Measurements from ENCODE around the gene LRRC36. TPM values are rescaled to one million over a fixed set of nuclear protein-coding genes. Genes with fewer than 3 reads are reported as not detected.

The LRRC36 gene
- total RNA-seq, 6 experiments from 2014 or later, result not detected

- Mint-ChIP-seq H3K4me3 (peak overlapping the region; percentile 53), H3K27me3 (ENCODE audit: insufficient read depth) (peaks cover 9% of the 10 kb centered on the region), H3K36me3 (ENCODE audit: low read depth) (no peaks in the 10 kb centered on the region), H3K27ac (peak overlapping the region; percentile 95), H3K9me3 (no peaks in the 10 kb centered on the region), H3K4me1 (ENCODE audit: low read depth) (peaks cover 35% of the 10 kb centered on the region)
- DNase-seq, result peak; percentile 83
- no peak for TF ChIP-seq CTCF (IDR thresholded peaks at IDR 0.05)
Measured at GRCh38 chr16:67406111-67406971, 79.7 kb downstream of the LRRC36 start.

GRCh38 chr16:67407176-67407787 lies 80.7 kb downstream of the LRRC36 start:
- Mint-ChIP-seq H3K27ac (peak overlapping the region; percentile 95), H3K36me3 (ENCODE audit: low read depth) (no peaks in the 10 kb centered on the region), H3K27me3 (ENCODE audit: insufficient read depth) (peaks cover under 1% of the 10 kb centered on the region; the same call in 1 of the 2 replicates), H3K9me3 (no peaks in the 10 kb centered on the region), H3K4me3 (peak overlapping the region; percentile 24; the same call in 1 of the 2 replicates), H3K4me1 (ENCODE audit: low read depth) (peaks cover 35% of the 10 kb centered on the region)
- no peak for TF ChIP-seq CTCF (IDR thresholded peaks at IDR 0.05)
- DNase-seq, result no peak

- H3K4me3 Mint-ChIP-seq, result no peak overlapping the region
- no peak for DNase-seq
- H3K27me3 Mint-ChIP-seq (ENCODE audit: insufficient read depth), result no peaks in the 10 kb centered on the region
- peak overlapping the region; percentile 95 for H3K27ac Mint-ChIP-seq
- no peaks in the 10 kb centered on the region for H3K9me3 Mint-ChIP-seq
- no peak for TF ChIP-seq CTCF (IDR thresholded peaks at IDR 0.05)
- peaks cover 35% of the 10 kb centered on the region for H3K4me1 Mint-ChIP-seq (ENCODE audit: low read depth)
- H3K36me3 Mint-ChIP-seq (ENCODE audit: low read depth), result no peaks in the 10 kb centered on the region
Measured at GRCh38 chr16:67407788-67408452, 81.3 kb downstream of the LRRC36 start.

GRCh38 chr16:67409631-67410030 lies 83.0 kb downstream of the LRRC36 start:
- H3K9me3 Mint-ChIP-seq, result no peaks in the 10 kb centered on the region
- DNase-seq, result no peak
- H3K4me1 Mint-ChIP-seq (ENCODE audit: low read depth), result peaks cover 42% of the 10 kb centered on the region
- no peak overlapping the region for H3K27ac Mint-ChIP-seq
- no peaks in the 10 kb centered on the region for H3K36me3 Mint-ChIP-seq (ENCODE audit: low read depth)
- no peak for TF ChIP-seq CTCF (IDR thresholded peaks at IDR 0.05)
- no peak overlapping the region for H3K4me3 Mint-ChIP-seq
- no peaks in the 10 kb centered on the region for H3K27me3 Mint-ChIP-seq (ENCODE audit: insufficient read depth)

GRCh38 chr16:67411339-67411738 lies 84.7 kb downstream of the LRRC36 start:
- H3K4me3 Mint-ChIP-seq, result no peak overlapping the region
- no peak for DNase-seq
- no peak for TF ChIP-seq CTCF (IDR thresholded peaks at IDR 0.05)
- H3K9me3 Mint-ChIP-seq, result no peaks in the 10 kb centered on the region
- no peaks in the 10 kb centered on the region for H3K27me3 Mint-ChIP-seq (ENCODE audit: insufficient read depth)
- peaks cover 31% of the 10 kb centered on the region for H3K4me1 Mint-ChIP-seq (ENCODE audit: low read depth)
- H3K27ac Mint-ChIP-seq, result no peak overlapping the region
- H3K36me3 Mint-ChIP-seq (ENCODE audit: low read depth), result no peaks in the 10 kb centered on the region
